GM19452 (cell line): ENCODE results near the gene SCN1B.
"Not testable (repeated sequence)": the region's sequence is repeated elsewhere in the genome, so short reads cannot be mapped to it uniquely, and the experiment has no call there.

Experiments
- ATAC-seq: cut with Tn5 transposase; IDR thresholded peaks from one replicate; pipeline ENCODE4 v1.9.1; 2021; ENCODE audit not compliant: unreplicated experiment

The SCN1B gene

GRCh38 chr19:35034588-35035382, 4.5 kb downstream of the SCN1B start:
- no peak for ATAC-seq

- ATAC-seq, result no peak
These were observed 7.7 kb downstream of the SCN1B start for GRCh38 chr19:35037716-35038622.

GRCh38 chr19:35038623-35039512, 8.6 kb downstream of the SCN1B start:
- no peak for ATAC-seq

GRCh38 chr19:35039881-35040825, 9.9 kb downstream of the SCN1B start:
- no peak for ATAC-seq

- ATAC-seq, result no peak
These were observed 10.7 kb downstream of the SCN1B start for GRCh38 chr19:35040826-35041547.

- no peak for ATAC-seq
These were observed 11.3 kb downstream of the SCN1B start, which contains the start of gene HPN for GRCh38 chr19:35041548-35042055. HPN (plus strand) TSS chr19:35041721; CDS start chr19:35042507, 786 bp downstream.

- no peak for ATAC-seq
These were observed 11.9 kb downstream of the SCN1B start for GRCh38 chr19:35042056-35042730.

- ATAC-seq, result no peak
These were observed 12.8 kb downstream of the SCN1B start for GRCh38 chr19:35042954-35043604.

GRCh38 chr19:35043906-35044305, 13.6 kb downstream of the SCN1B start:
- no peak for ATAC-seq

GRCh38 chr19:35044317-35045117, 14.2 kb downstream of the SCN1B start:
- no peak for ATAC-seq

- ATAC-seq, result peak; percentile 81
These were observed 15.5 kb downstream of the SCN1B start for GRCh38 chr19:35045667-35046300.

- no peak for ATAC-seq
These were observed 16.2 kb downstream of the SCN1B start for GRCh38 chr19:35046461-35046860.

- no peak for ATAC-seq
These were observed 18.7 kb downstream of the SCN1B start for GRCh38 chr19:35048911-35049411.

GRCh38 chr19:35049456-35049855, 19.2 kb downstream of the SCN1B start:
- no peak for ATAC-seq

GRCh38 chr19:35050662-35051061, 20.4 kb downstream of the SCN1B start:
- ATAC-seq, result not testable (repeated sequence)

- not testable (repeated sequence) for ATAC-seq
These were observed 21.0 kb downstream of the SCN1B start for GRCh38 chr19:35051268-35051667.
